Aorta (tissue), 5 donors: ENCODE measurements around the gene RP2. TPM values are rescaled to one million over a fixed set of nuclear protein-coding genes. Genes with fewer than 3 reads are reported as not detected.

Experiments used
- ATAC-seq: fragments of 200-7000 bp; cut with Tn5 transposase; one replicate; pipeline ENCODE4 v1.9.1; 2022; ENCODE audit warnings: moderate library complexity; ENCODE audit not compliant: low FRiP score
- DNase-seq, 2 donors: peaks; one replicate each; pipeline ENCODE4 v3.0.0-alpha.2; 2020
- H3K27ac ChIP-seq, 2 donors: one replicate each; pipeline ENCODE4 v1.5.1; 2013; ENCODE audit warnings: low read length in 2 of 2, mild to moderate bottlenecking in 2 of 2, moderate library complexity in 2 of 2, control low read depth in 1 of 2, inconsistent platforms in 1 of 2, low read depth in 1 of 2
- H3K27me3 ChIP-seq, 2 donors: one replicate each; pipeline ENCODE4 v1.6.1; 2013; ENCODE audit warnings: control low read depth in 1 of 2, low read length in 1 of 2, mild to moderate bottlenecking in 1 of 2, moderate library complexity in 1 of 2; ENCODE audit not compliant: insufficient read depth in 2 of 2, control insufficient read depth in 1 of 2
- H3K36me3 ChIP-seq, 2 donors: one replicate each; pipeline ENCODE4 v1.6.1; 2013; ENCODE audit warnings: control low read depth in 1 of 2, low read length in 1 of 2, mild to moderate bottlenecking in 1 of 2; ENCODE audit not compliant: insufficient read depth in 2 of 2, control insufficient read depth in 1 of 2
- H3K4me1 ChIP-seq, 2 donors: one replicate each; pipeline ENCODE4 v1.6.1; 2013; ENCODE audit warnings: low read length in 2 of 2, control low read depth in 1 of 2, mild to moderate bottlenecking in 1 of 2, moderate library complexity in 1 of 2; ENCODE audit not compliant: insufficient read depth in 2 of 2, control insufficient read depth in 1 of 2
- H3K4me3 ChIP-seq, 2 donors: one replicate each; pipeline ENCODE4 v1.5.1; 2013; ENCODE audit warnings: low read length in 2 of 2, control low read depth in 1 of 2, mild to moderate bottlenecking in 1 of 2
- H3K9me3 ChIP-seq: one replicate; pipeline ENCODE4 v1.6.1; 2013; ENCODE audit warnings: mild to moderate bottlenecking, low read length; ENCODE audit not compliant: control insufficient read depth
- WGBS, 2 donors: extraction: QIAGEN DNeasy Blood & Tissue Kit; methylation state at CpG; one replicate each; pipeline ENCODE4 v1.1.7; 2013; 5-methylcytosine and 5-hydroxymethylcytosine counted together
- intact Hi-C, 2 donors: fragments of 100-400 bp; cut with DNase I; formaldehyde crosslinking; loops; one replicate each; pipeline versions ENCODE4 v1.14.2 to v1.15.0; 2022
- long read RNA-seq, 2 donors: library from polyadenylated mRNA; unstranded; transcript quantifications; one replicate each; pipeline ENCODE4 v2.0.0, GENCODE V29; 2020 to 2021
- polyA plus RNA-seq, 2 donors: library from polyadenylated mRNA; stranded (reverse); fragments of 200-250 nt; gene quantifications; one replicate each; pipeline ENCODE4 v1.2.3, GENCODE V29; 2013
- total RNA-seq, 2 donors: library from RNA; stranded (reverse); fragmentation: NEBNext Ultra II Directional; extraction: Animal tissue kit (Norgen Biotek cat#: 25700); gene quantifications; one replicate each; pipeline ENCODE4 v1.2.1, GENCODE V29; 2021
- donor health status: healthy with polysubstance abuse.
- donor health status: Bipolar disorder and iron deficiency.
- donor health status: DM: no; HTN: no; CAD: no.
- donor health status: DM: no; HTN: no; CAD: no.
- donor health status: DM: yes; HTN: yes; CAD: no.

Gene RP2
- total RNA-seq = 10 to 100 TPM in 1 of 2 donors, 1 to 10 TPM in 1; 9.3 to 11.0 TPM
- polyA plus RNA-seq = 10 to 100 TPM in 1 of 2 donors, 1 to 10 TPM in 1; 7.0 to 10.8 TPM
- long read RNA-seq, donor 1, partial matches to known transcripts = 0 of 2 reads
- long read RNA-seq, donor 1, other reads (novel, unspliced or antisense) = 2 of 2 reads
- long read RNA-seq, donor 2, transcript RP2-201 (5 exons, 3,803 nt) = major isoform, 5 of 7 reads
- long read RNA-seq, donor 2, partial matches to known transcripts = 0 of 7 reads
- long read RNA-seq, donor 2, other reads (novel, unspliced or antisense) = 2 of 7 reads

- no peaks in the 10 kb centered on the region for H3K4me1 ChIP-seq
- peak; percentile 95 for ATAC-seq
- peak within 1 kb of the TSS; percentile 39 to 51 for H3K4me3 ChIP-seq
- 0 to 35% methylated on average over 71 of the region's 71 CpGs for WGBS, 2 donors
- H3K9me3 ChIP-seq = no peaks in the 10 kb centered on the region
- no peaks in the 10 kb centered on the region for H3K27me3 ChIP-seq
- DNase-seq = peak; percentile 94 to 95
- H3K36me3 ChIP-seq = no peaks in the 10 kb centered on the region
- intact Hi-C loops = loop anchor here in 1 of 2 donors (5.0 kb wide), 1 partner anchor 75 kb away; the partner anchor contains the start of gene JADE3
- H3K27ac ChIP-seq = peak within 1 kb of the TSS in 1 of 2 donors; percentile 92
Measured at GRCh38 chrX:46836701-46837557, at the start of gene RP2. TSS of gene RP2 (plus strand) at chrX:46837043. CDS start at chrX:46837101, 58 bp downstream.

GRCh38 chrX:46788902-46789301, 47.9 kb upstream of the RP2 start:
- no peaks in the 10 kb centered on the region for H3K4me1 ChIP-seq
- no peak overlapping the region for H3K4me3 ChIP-seq
- no peaks in the 10 kb centered on the region for H3K27me3 ChIP-seq
- 50 to 59% methylated on average over 4 of the region's 4 CpGs for WGBS, 2 donors
- DNase-seq (no peak), ATAC-seq (no peak)
- intact Hi-C loops = no loop called here
- H3K27ac ChIP-seq = no peak overlapping the region
- H3K9me3 ChIP-seq = no peaks in the 10 kb centered on the region
- no peaks in the 10 kb centered on the region for H3K36me3 ChIP-seq

- no peak overlapping the region for H3K4me3 ChIP-seq
- 13 to 31% methylated on average over 7 of the region's 7 CpGs for WGBS, 2 donors
- peak overlapping the region; percentile 40 to 60 for H3K27ac ChIP-seq
- intact Hi-C loops = loop anchor here in 1 of 2 donors (2.0 kb wide), 1 partner anchor 33 kb away; the partner anchor contains the start of gene SLC9A7
- H3K9me3 ChIP-seq = no peaks in the 10 kb centered on the region
- no peaks in the 10 kb centered on the region for H3K36me3 ChIP-seq
- no peaks in the 10 kb centered on the region for H3K4me1 ChIP-seq
- ATAC-seq (no peak), DNase-seq (peak in 1 of 2 donors; percentile 59)
- no peaks in the 10 kb centered on the region for H3K27me3 ChIP-seq
Measured at GRCh38 chrX:46791927-46792809, 44.7 kb upstream of the RP2 start.

- 56 to 68% methylated on average over 4 of the region's 4 CpGs for WGBS, 2 donors
- ATAC-seq = no peak
- Histone ChIP-seq H3K9me3 (no peaks in the 10 kb centered on the region), H3K36me3 (no peaks in the 10 kb centered on the region), H3K4me1 (no peaks in the 10 kb centered on the region), H3K27me3 (no peaks in the 10 kb centered on the region), H3K27ac (no peak overlapping the region), H3K4me3 (no peak overlapping the region)
- intact Hi-C loops = loop anchor here in 1 of 2 donors (2.0 kb wide), 1 partner anchor 34 kb away; the partner anchor contains the start of gene SLC9A7
- DNase-seq = no peak
Measured at GRCh38 chrX:46792810-46793188, 44.0 kb upstream of the RP2 start.

GRCh38 chrX:46793386-46794143, 43.3 kb upstream of the RP2 start:
- no peaks in the 10 kb centered on the region for H3K4me1 ChIP-seq
- DNase-seq (no peak), ATAC-seq (no peak)
- no peaks in the 10 kb centered on the region for H3K9me3 ChIP-seq
- H3K27me3 ChIP-seq = no peaks in the 10 kb centered on the region
- H3K36me3 ChIP-seq = no peaks in the 10 kb centered on the region
- no peak overlapping the region for H3K27ac ChIP-seq
- H3K4me3 ChIP-seq = no peak overlapping the region
- WGBS, 2 donors = 76 to 88% methylated on average over 6 of the region's 6 CpGs
- intact Hi-C loops = loop anchor here in 1 of 2 donors (2.0 kb wide), 1 partner anchor 35 kb away; the partner anchor contains the start of gene SLC9A7

- Histone ChIP-seq H3K4me3 (no peak overlapping the region), H3K27ac (no peak overlapping the region), H3K36me3 (no peaks in the 10 kb centered on the region), H3K9me3 (no peaks in the 10 kb centered on the region), H3K4me1 (no peaks in the 10 kb centered on the region), H3K27me3 (no peaks in the 10 kb centered on the region)
- WGBS, 2 donors = 47 to 49% methylated on average over 8 of the region's 8 CpGs
- ATAC-seq (peak; percentile 84), DNase-seq (peak; percentile 82 to 91)
- intact Hi-C loops = loop anchor here in 1 of 2 donors (2.0 kb wide), 1 partner anchor 38 kb away; the partner anchor contains the start of gene SLC9A7
Measured at GRCh38 chrX:46796574-46797191, 40.2 kb upstream of the RP2 start.

GRCh38 chrX:46803140-46803539, 33.7 kb upstream of the RP2 start:
- intact Hi-C loops = no loop called here
- no peak overlapping the region for H3K27ac ChIP-seq
- H3K27me3 ChIP-seq = peaks cover 0 to 1% of the 10 kb centered on the region in 2 donors
- no peak for ATAC-seq
- H3K4me3 ChIP-seq = no peak overlapping the region
- no peaks in the 10 kb centered on the region for H3K4me1 ChIP-seq
- no peaks in the 10 kb centered on the region for H3K36me3 ChIP-seq
- no peak for DNase-seq
- WGBS, 2 donors = 56 to 73% methylated on average over 3 of the region's 3 CpGs
- H3K9me3 ChIP-seq = no peaks in the 10 kb centered on the region
